22Rv1 (cell line): ENCODE results near the gene SOD3.
A peak's percentile ranks its signal among the peaks of the same experiment; 100 is the strongest.

ENCODE experiments used
- H3K27ac ChIP-seq: fragments of 450-650 bp; 2 replicates; pipeline ENCODE4 v1.5.1; 2017
- CTCF ChIP-seq: fragments of 450-650 bp; IDR thresholded peaks from 2 replicates; pipeline ENCODE4 v1.5.1; 2017; ENCODE audit warnings: mild to moderate bottlenecking
- ZFX ChIP-seq: fragments of 450-650 bp; IDR thresholded peaks from 2 replicates; pipeline ENCODE4 v1.6.1; 2017; ENCODE audit warnings: antibody characterized with exemption, borderline replicate concordance

The SOD3 gene

GRCh38 chr4:24835696-24836095, 40.3 kb downstream of the SOD3 start:
- no peak overlapping the region for H3K27ac ChIP-seq
- TF ChIP-seq ZFX (no peak), CTCF (no peak)

- no peak for TF ChIP-seq ZFX
- TF ChIP-seq CTCF: no peak
- no peak overlapping the region for H3K27ac ChIP-seq
Measured at GRCh38 chr4:24836661-24837242, 41.4 kb downstream of the SOD3 start.

DNA sequence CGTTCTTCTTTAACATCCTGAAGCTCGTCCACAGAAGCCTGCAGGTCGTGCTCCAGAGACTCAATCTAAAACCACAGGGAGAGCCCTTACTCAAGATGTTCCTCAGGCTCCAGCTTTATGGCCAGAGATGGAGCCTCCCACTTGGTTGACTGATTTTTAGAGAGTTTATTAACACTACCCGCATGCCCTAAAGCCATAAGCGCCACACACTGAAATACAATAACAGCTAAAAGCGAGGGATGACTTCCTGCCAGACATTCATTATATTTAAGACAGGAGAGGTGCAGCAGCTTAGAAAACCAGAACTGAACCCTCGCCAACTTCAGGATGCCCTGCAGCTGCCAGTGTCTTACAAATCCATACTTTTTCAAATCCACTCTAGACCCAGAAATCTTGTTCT, 42.0 kb downstream of the SOD3 start:
- no peak for TF ChIP-seq ZFX
- TF ChIP-seq CTCF: no peak
- H3K27ac ChIP-seq: no peak overlapping the region

- no peak overlapping the region for H3K27ac ChIP-seq
- TF ChIP-seq ZFX (no peak), CTCF (no peak)
Measured at GRCh38 chr4:24837781-24838180, 42.4 kb downstream of the SOD3 start.

DNA sequence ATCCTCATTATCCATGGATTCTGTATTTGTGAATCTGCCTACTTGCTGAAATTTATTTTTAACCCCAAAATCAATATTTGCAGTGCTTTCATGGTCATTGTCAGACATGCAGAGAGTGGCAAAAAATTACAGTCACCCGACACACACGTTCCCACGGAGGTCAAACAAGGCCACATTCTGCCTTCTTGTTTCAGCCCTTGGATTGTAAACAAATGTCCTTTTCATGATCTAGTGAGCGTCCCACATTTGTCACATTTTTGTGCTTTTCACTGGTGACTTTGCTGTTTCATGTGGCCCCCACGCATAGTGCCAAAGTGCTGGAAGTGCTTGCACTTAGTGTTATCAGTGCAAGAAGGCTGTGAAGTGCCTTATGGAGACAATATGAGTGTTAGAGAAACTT, 45.0 kb downstream of the SOD3 start:
- TF ChIP-seq CTCF (no peak), ZFX (no peak)
- H3K27ac ChIP-seq: peak overlapping the region; percentile 27

DNA sequence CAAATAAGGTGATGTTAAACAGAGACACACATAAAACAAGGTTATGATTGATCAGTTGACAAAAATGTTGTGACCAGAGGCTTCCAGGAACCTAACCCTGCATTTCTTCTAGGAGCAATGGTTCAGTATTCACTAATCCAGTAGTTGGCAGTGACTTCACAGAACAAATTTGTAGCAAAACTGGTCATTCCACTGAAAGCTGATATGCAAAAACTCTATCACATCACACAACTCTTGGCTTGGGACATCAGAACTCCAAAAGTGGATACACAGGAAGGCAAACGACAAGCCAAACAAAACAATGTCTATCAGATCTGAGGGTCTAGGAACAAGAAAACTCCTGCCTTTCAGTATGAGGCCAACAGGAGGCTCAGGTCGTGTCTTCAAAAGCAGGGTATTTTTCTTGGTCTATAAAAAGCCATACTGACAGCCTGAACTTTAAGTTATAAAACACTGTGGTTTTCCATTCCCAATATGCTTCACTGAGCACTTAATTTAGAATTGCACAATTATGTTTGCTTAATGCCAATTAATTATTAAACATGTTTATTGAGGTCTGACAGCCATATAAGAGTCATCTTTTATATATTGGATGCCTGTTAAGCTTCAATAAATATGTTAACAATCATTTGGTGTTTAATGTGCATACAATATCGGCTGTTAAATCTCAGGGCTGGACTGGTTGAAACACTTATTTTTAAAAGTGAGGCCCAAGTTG, 45.6 kb downstream of the SOD3 start:
- no peak for TF ChIP-seq ZFX
- TF ChIP-seq CTCF: no peak
- H3K27ac ChIP-seq: peak overlapping the region; percentile 27

DNA sequence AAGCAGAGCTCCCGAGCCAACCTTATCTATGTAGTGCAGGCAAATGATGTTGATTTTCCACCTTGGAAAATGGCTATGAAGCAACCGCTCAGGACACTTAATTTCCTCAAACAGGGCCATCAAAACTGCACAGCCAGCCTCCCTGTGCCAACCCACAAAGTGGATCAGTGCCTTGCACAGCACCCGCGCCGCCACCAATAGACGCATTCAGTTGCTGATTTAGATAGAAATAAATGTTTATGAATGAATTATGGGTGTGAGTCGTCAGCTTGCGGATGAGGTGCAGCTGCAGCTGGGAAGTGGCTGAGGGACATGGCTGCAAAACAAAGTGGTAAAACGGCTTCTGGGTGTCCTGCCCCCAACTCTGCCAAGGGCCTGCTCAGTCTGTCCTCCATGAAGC, 47.0 kb downstream of the SOD3 start:
- no peak for TF ChIP-seq ZFX
- no peak for TF ChIP-seq CTCF
- no peak overlapping the region for H3K27ac ChIP-seq
